Progenitor cell of endocrine pancreas (in vitro differentiated cells): ENCODE data around the gene KANSL1. TPM values are rescaled to one million over a fixed set of nuclear protein-coding genes. Genes with fewer than 3 reads are reported as not detected.

Experiments
- DNase-seq: peaks from one replicate; pipeline ENCODE4 v3.0.0; 2021; ENCODE audit warnings: low spot score; ENCODE audit not compliant: unreplicated experiment
- H3K27ac Mint-ChIP-seq: 2 replicates; pipeline ENCODE4 v1.8.0; 2021; ENCODE audit warnings: mild to moderate bottlenecking, moderate library complexity, mixed read lengths
- H3K27me3 Mint-ChIP-seq: 2 replicates; pipeline ENCODE4 v1.8.0; 2021; ENCODE audit warnings: mixed read lengths
- H3K36me3 Mint-ChIP-seq: 2 replicates; pipeline ENCODE4 v1.8.0; 2022; ENCODE audit warnings: mixed read lengths; ENCODE audit not compliant: insufficient read depth
- H3K4me1 Mint-ChIP-seq: 2 replicates; pipeline ENCODE4 v1.8.0; 2021; ENCODE audit warnings: low read depth, mixed read lengths
- H3K4me3 Mint-ChIP-seq: 2 replicates; pipeline ENCODE4 v1.8.0; 2021; ENCODE audit warnings: low read depth, mild to moderate bottlenecking, moderate library complexity, mixed read lengths
- H3K9me3 Mint-ChIP-seq: 2 replicates; pipeline ENCODE4 v1.8.0; 2021; ENCODE audit warnings: low read depth, mixed read lengths
- CTCF ChIP-seq: fragments of 200-600 bp; sonication (generic); IDR thresholded peaks from one replicate; pipeline ENCODE4 v1.5.0; 2021; ENCODE audit warnings: antibody characterized with exemption, mild to moderate bottlenecking; ENCODE audit not compliant: unreplicated experiment
- total RNA-seq: library from RNA; stranded (reverse); gene quantifications from 2 replicates; pipeline ENCODE4 v1.2.1, GENCODE V29; 2021

KANSL1 gene
- total RNA-seq, 1 donor from 2014 or later: 173 TPM

GRCh38 chr17:46148247-46148646 lies 45.0 kb downstream of the KANSL1 start:
- DNase-seq: no peak
- Mint-ChIP-seq H3K27ac (no peak overlapping the region), H3K9me3 (peaks cover 4% of the 10 kb centered on the region), H3K4me3 (no peak overlapping the region), H3K36me3 (peaks cover 7% of the 10 kb centered on the region), H3K27me3 (no peaks in the 10 kb centered on the region), H3K4me1 (peaks cover 52% of the 10 kb centered on the region)
- no peak for TF ChIP-seq CTCF

GRCh38 chr17:46147296-46147695 lies 45.9 kb downstream of the KANSL1 start:
- Mint-ChIP-seq H3K4me1 (peaks cover 44% of the 10 kb centered on the region), H3K4me3 (no peak overlapping the region)

GRCh38 chr17:46144246-46144645 lies 49.0 kb downstream of the KANSL1 start:
- Mint-ChIP-seq H3K4me3 (no peak overlapping the region), H3K4me1 (peaks cover 34% of the 10 kb centered on the region)

More at GRCh38 chr17:46147296-46147695, 45.9 kb downstream of the KANSL1 start:
- DNase-seq: no peak
- H3K9me3 Mint-ChIP-seq: peaks cover 4% of the 10 kb centered on the region
- H3K27ac Mint-ChIP-seq: peak overlapping the region; percentile 8
- H3K27me3 Mint-ChIP-seq: no peaks in the 10 kb centered on the region
- no peak for TF ChIP-seq CTCF
- peaks cover 8% of the 10 kb centered on the region for H3K36me3 Mint-ChIP-seq

GRCh38 chr17:46143827-46144236 lies 49.4 kb downstream of the KANSL1 start:
- Mint-ChIP-seq H3K9me3 (no peaks in the 10 kb centered on the region), H3K27me3 (no peaks in the 10 kb centered on the region), H3K27ac (no peak overlapping the region), H3K36me3 (peaks cover 9% of the 10 kb centered on the region), H3K4me3 (no peak overlapping the region), H3K4me1 (peaks cover 34% of the 10 kb centered on the region)
- no peak for TF ChIP-seq CTCF
- DNase-seq: no peak

More at GRCh38 chr17:46144246-46144645, 49.0 kb downstream of the KANSL1 start:
- no peak for TF ChIP-seq CTCF
- no peaks in the 10 kb centered on the region for H3K27me3 Mint-ChIP-seq
- H3K36me3 Mint-ChIP-seq: peaks cover 9% of the 10 kb centered on the region
- no peak for DNase-seq
- no peaks in the 10 kb centered on the region for H3K9me3 Mint-ChIP-seq
- no peak overlapping the region for H3K27ac Mint-ChIP-seq

- Mint-ChIP-seq H3K27ac (no peak overlapping the region), H3K36me3 (peaks cover 9% of the 10 kb centered on the region), H3K9me3 (no peaks in the 10 kb centered on the region), H3K27me3 (no peaks in the 10 kb centered on the region), H3K4me1 (peaks cover 21% of the 10 kb centered on the region), H3K4me3 (no peak overlapping the region)
- DNase-seq: no peak
- no peak for TF ChIP-seq CTCF
Measured at GRCh38 chr17:46141645-46142044, 51.6 kb downstream of the KANSL1 start.
